NCI-H2196 treated with DMSO at 0.1 percent for 48 hours (cell line): ENCODE data around the gene FCHO2.

ENCODE experiments used
- DNase-seq: peaks from one replicate; lab custom pipeline; 2025; ENCODE audit not compliant: unreplicated experiment; lab: John Stamatoyannopoulos, UW

Gene FCHO2

GRCh38 chr5:73135429-73136054 lies 179.7 kb downstream of the FCHO2 start:
- no peak for DNase-seq

DNA sequence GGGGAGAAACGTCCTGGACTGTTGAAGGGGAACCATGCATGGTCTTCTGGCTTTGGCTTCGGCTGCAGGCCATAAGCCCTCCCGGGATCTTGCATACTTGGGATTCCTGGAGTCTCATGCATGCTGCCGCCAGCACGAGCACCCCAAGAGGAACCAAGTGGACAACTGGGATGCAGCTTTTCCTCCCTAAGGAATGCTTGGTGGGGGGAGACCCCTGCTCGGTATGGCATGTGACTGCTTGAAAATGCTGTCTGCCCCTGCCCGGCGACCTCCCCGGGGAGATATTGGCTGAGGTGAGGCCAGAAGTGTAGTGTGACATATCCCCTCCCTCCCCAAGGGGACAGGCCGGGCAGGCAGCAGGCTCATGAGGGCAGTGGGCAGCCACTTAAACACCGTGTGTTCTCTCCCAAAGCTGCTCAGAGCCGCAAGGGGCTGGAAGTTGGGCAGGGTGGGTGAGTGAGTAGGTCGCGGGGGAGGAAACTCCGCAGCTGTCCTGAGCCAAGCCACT lies 180.3 kb downstream of the FCHO2 start:
- no peak for DNase-seq

DNA sequence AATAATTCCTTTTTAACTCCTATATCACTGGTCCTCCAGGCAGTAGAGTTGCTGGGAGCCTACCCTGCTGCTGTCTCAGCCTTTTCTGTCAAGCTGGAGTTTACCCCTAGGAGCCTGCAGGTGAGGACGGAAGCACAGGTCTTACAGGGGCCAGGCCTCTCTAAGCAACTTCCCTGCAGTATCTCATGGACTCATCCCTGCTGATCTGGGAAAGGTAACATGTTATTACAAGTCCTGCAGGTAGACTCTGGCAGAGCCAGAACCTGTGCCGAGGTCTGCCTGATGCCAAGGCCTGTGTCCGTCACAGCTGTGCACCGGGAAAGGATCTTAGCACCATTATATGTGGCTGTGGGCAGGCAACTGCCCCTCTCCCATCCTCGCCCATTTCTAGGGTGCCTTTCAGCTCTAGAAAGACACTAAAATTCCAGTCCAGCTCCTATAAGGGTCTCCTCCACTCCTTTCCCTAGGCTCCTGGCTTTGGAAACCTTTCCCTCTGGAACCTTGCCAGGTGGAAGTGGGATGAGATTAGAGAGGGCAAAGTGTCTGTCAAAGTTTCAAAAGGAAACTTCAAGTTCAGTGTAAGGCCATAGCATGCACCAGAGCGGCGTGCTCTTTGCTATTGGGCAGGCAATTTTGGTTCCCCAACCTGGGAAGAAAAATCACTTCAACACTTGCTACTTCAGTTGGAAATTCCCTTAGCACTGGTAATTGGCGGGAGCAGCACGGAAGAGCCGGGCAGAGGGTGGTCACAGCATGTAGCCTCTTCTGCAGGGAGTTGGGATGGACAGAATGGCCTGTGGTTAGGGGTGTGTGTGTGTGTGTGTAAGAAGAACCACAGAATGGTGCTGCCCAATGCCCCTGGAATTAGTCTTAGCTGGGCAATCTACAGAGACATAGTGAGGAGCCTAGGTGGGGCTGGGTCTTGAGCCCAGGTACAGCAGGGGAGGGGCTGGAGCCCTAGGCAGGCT lies 182.0 kb downstream of the FCHO2 start:
- DNase-seq = no peak

DNA sequence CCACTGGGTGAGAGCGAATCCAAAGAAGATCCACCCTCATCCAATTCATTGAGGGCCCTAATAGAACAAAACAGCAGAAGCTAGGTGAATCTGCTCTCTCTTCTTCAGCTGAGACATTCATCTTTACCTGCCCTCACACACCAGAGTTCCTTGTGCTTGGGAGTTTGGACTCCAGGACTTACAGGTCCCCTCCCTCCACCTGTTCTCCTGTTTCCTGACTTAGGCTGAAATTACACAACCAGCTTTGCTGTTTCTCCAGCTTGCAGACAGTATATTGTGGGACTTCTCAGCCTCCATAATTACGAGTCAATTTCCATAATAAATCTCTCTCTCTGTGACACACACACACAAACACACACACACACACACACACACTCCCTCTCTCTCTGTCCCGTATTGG lies 183.6 kb downstream of the FCHO2 start:
- no peak for DNase-seq
